ENCODE results near the gene ZNF281. TPM values are rescaled to one million over a fixed set of nuclear protein-coding genes. Genes with fewer than 3 reads are reported as not detected.

Gene ZNF281
- polyA plus RNA-seq, 4 donors: 1.6 to 16.6 (median 3.3) TPM

DNA sequence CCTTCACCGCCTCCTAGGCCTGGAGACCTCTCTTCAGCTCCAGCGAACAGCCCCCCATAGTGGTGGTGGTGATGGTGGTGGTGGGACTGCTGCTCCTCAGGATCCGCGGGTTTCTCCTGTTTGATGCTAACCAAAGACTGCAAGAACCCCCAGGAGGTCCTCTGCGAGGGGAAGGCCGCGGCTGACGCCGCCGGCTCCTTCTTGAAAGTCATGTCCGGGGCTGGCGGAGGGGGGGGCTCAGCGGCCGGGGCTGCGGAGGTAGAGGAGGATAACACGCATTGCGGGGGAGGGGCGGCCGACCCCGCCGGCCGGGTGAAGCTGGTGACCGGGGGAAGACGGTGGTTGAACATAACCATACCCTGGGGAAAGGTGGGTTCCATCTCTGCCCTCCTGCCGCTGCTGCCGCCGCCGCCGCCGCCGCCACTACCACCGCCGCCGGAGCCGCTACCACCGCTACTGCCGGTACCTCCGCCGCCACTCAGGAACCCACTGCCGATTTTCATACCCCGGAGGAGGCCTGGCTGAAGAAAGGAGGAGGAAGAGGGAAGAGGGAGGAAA, 554 bp downstream of the ZNF281 start:
- Histone ChIP-seq H3K4me1 (ENCODE audit: control insufficient read depth in 3 of 3, insufficient read depth in 2 of 3, low read depth in 1 of 3, low read length in 2 of 3) (peaks cover 6 to 25% (median 8%) of the 10 kb centered on the region in 3 donors), H3K9me3 (ENCODE audit: control insufficient read depth in 2 of 2, insufficient read depth in 1 of 2, low read depth in 1 of 2, low read length in 1 of 2) (no peaks in the 10 kb centered on the region), H3K4me3 (ENCODE audit: low read depth in 1 of 3, low read length in 3 of 3) (peak overlapping the region; percentile 87 to 94 (median 89)), H3K36me3 (ENCODE audit: control insufficient read depth in 3 of 3, insufficient read depth in 2 of 3, low read depth in 1 of 3, low read length in 3 of 3) (peaks cover 0 to 7% (median 0%) of the 10 kb centered on the region in 3 donors), H3K27me3 (ENCODE audit: control insufficient read depth in 3 of 3, insufficient read depth in 3 of 3, low read length in 3 of 3) (no peaks in the 10 kb centered on the region), H3K27ac (ENCODE audit: low read depth in 1 of 3, low read length in 2 of 3) (peak overlapping the region; percentile 66 to 90 (median 84))
- 0 to 3% (median 1%) methylated on average over 35 to 41 of the region's 41 CpGs for WGBS, 3 donors
- FAIRE-seq: no peak
- peak in 1 of 2 donors; percentile 55 for DNase-seq

DNA sequence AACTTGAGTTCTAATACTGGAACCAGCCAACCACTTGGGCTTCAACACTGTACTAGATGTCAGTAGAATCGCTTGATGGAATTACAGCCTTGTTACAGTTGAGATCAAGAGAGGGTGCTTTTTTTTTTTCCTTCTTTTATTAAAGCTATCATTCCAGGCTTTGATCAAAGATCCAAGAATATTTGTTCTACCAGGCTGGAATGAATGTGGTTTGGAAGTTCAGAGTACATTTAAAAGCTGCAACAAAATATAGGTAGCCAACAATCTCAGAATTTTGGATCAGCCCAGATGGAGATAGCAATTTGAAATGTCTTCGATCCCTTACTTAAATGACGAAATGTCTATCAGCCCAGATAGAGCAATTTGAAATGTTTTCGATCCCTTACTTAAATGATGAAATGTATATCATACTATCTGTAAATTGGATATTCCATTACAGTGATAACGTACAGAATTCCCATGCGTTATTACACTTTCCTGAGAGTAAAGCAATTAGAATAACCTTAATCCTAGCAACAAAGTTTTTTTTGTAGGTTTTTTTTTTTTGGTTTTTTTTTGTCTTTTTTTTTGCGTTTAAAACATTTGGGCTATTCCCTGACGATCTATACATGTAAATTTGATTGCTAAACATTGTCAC, 3.6 kb downstream of the ZNF281 start:
- no peak for DNase-seq
- 94 to 97% (median 95%) methylated on average over 8 of the region's 8 CpGs for WGBS, 3 donors
- no peak for FAIRE-seq
- Histone ChIP-seq H3K9me3 (ENCODE audit: control insufficient read depth in 2 of 2, insufficient read depth in 1 of 2, low read depth in 1 of 2, low read length in 1 of 2) (no peaks in the 10 kb centered on the region), H3K36me3 (ENCODE audit: control insufficient read depth in 3 of 3, insufficient read depth in 2 of 3, low read depth in 1 of 3, low read length in 3 of 3) (peaks cover 0 to 7% (median 0%) of the 10 kb centered on the region in 3 donors), H3K4me1 (ENCODE audit: control insufficient read depth in 3 of 3, insufficient read depth in 2 of 3, low read depth in 1 of 3, low read length in 2 of 3) (peaks cover 6 to 25% (median 8%) of the 10 kb centered on the region in 3 donors), H3K27ac (ENCODE audit: low read depth in 1 of 3, low read length in 2 of 3) (no peak overlapping the region), H3K4me3 (ENCODE audit: low read depth in 1 of 3, low read length in 3 of 3) (no peak overlapping the region), H3K27me3 (ENCODE audit: control insufficient read depth in 3 of 3, insufficient read depth in 3 of 3, low read length in 3 of 3) (no peaks in the 10 kb centered on the region)

- WGBS, 3 donors: 5 to 41% (median 9%) methylated on average over 2 of the region's 2 CpGs
- peaks cover 6 to 21% (median 8%) of the 10 kb centered on the region in 3 donors for H3K4me1 ChIP-seq (ENCODE audit: control insufficient read depth in 3 of 3, insufficient read depth in 2 of 3, low read depth in 1 of 3, low read length in 2 of 3)
- no peak for FAIRE-seq
Observed at GRCh38 chr1:200405264-200405663, 4.6 kb downstream of the ZNF281 start.

DNA sequence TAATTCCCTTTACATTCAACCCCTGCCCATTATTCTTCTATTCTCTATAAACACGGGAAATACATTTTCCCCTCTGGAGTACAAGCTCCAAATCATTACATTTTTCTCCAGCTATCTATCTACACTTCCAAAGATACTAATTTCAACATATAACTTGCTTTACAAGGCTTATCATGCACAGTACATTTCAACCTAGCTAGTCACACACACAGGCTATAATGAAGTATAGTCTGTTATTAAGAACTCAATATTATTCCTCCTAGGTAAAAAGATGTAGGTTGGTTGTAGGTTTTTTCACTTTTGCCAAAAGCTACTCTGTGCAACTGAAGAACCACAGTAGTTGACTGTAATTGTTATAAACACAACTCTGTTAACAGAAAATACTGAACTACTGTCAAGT, 8.1 kb downstream of the ZNF281 start:
- no peaks in the 10 kb centered on the region for H3K27me3 ChIP-seq (ENCODE audit: control insufficient read depth in 3 of 3, insufficient read depth in 3 of 3, low read length in 3 of 3)
- FAIRE-seq: no peak
- H3K4me1 ChIP-seq (ENCODE audit: control insufficient read depth in 3 of 3, insufficient read depth in 2 of 3, low read depth in 1 of 3, low read length in 2 of 3): peaks cover 0 to 7% (median 0%) of the 10 kb centered on the region in 3 donors
- H3K36me3 ChIP-seq (ENCODE audit: control insufficient read depth in 3 of 3, insufficient read depth in 2 of 3, low read depth in 1 of 3, low read length in 3 of 3): peaks cover 0 to 3% (median 0%) of the 10 kb centered on the region in 3 donors
- H3K27ac ChIP-seq (ENCODE audit: low read depth in 1 of 3, low read length in 2 of 3): no peak overlapping the region
- no peak for DNase-seq
- H3K9me3 ChIP-seq (ENCODE audit: control insufficient read depth in 2 of 2, insufficient read depth in 1 of 2, low read depth in 1 of 2, low read length in 1 of 2): no peaks in the 10 kb centered on the region
- WGBS, 3 donors: 42 to 70% (median 53%) methylated on average over 1 of the region's 1 CpG
- H3K4me3 ChIP-seq (ENCODE audit: low read depth in 1 of 3, low read length in 3 of 3): no peak overlapping the region

More at GRCh38 chr1:200405264-200405663, 4.6 kb downstream of the ZNF281 start:
- no peaks in the 10 kb centered on the region for H3K27me3 ChIP-seq (ENCODE audit: control insufficient read depth in 3 of 3, insufficient read depth in 3 of 3, low read length in 3 of 3)
- H3K4me3 ChIP-seq (ENCODE audit: low read depth in 1 of 3, low read length in 3 of 3): no peak overlapping the region
- H3K27ac ChIP-seq (ENCODE audit: low read depth in 1 of 3, low read length in 2 of 3): no peak overlapping the region
- H3K36me3 ChIP-seq (ENCODE audit: control insufficient read depth in 3 of 3, insufficient read depth in 2 of 3, low read depth in 1 of 3, low read length in 3 of 3): peaks cover 0 to 7% (median 0%) of the 10 kb centered on the region in 3 donors
- DNase-seq: peak in 1 of 2 donors; percentile 21
- H3K9me3 ChIP-seq (ENCODE audit: control insufficient read depth in 2 of 2, insufficient read depth in 1 of 2, low read depth in 1 of 2, low read length in 1 of 2): no peaks in the 10 kb centered on the region

DNA sequence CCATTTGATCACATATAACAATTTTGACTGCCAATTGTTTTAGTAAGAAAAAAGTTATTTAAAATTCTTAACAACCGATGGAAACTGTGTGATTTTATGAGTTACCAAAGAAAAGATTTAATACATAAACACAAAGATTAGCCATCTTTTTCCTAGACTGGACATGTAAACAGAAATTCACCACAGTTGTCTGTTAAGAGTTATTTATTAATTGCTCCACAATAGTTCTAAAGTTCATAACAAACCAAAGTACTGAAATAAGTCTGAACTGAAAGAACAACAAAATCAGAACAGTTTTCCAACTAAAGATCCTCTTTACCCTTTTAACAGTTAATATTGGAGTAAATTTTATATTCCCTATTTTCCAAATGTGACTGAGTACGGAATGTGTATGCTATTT, 8.6 kb downstream of the ZNF281 start:
- H3K9me3 ChIP-seq (ENCODE audit: control insufficient read depth in 2 of 2, insufficient read depth in 1 of 2, low read depth in 1 of 2, low read length in 1 of 2): no peaks in the 10 kb centered on the region
- H3K4me1 ChIP-seq (ENCODE audit: control insufficient read depth in 3 of 3, insufficient read depth in 2 of 3, low read depth in 1 of 3, low read length in 2 of 3): peaks cover 0 to 7% (median 0%) of the 10 kb centered on the region in 3 donors
- no peak overlapping the region for H3K27ac ChIP-seq (ENCODE audit: low read depth in 1 of 3, low read length in 2 of 3)
- no peak for FAIRE-seq
- WGBS, 3 donors: 72 to 88% (median 76%) methylated on average over 2 of the region's 2 CpGs
- peaks cover 0 to 3% (median 0%) of the 10 kb centered on the region in 3 donors for H3K36me3 ChIP-seq (ENCODE audit: control insufficient read depth in 3 of 3, insufficient read depth in 2 of 3, low read depth in 1 of 3, low read length in 3 of 3)
- no peak for DNase-seq
- H3K4me3 ChIP-seq (ENCODE audit: low read depth in 1 of 3, low read length in 3 of 3): no peak overlapping the region
- no peaks in the 10 kb centered on the region for H3K27me3 ChIP-seq (ENCODE audit: control insufficient read depth in 3 of 3, insufficient read depth in 3 of 3, low read length in 3 of 3)

DNA sequence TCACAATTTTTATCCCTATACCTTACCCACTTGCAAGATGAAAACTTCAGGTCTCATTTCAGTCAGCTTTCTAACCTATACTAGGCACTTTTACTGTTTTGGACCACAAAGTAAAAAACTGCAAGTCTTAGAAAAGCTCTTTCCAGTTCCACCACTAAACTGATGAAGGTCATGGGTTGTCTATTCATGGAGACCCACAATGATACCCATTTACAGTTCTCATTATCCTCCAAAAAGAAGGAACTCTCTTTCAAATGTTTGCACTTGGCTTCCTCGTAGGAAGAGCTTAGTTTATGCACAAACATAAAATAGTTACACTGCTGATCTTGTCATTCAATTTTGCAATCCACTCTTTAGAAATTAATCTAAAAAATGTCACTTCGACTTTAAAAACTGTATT, 9.3 kb downstream of the ZNF281 start:
- no peaks in the 10 kb centered on the region for H3K27me3 ChIP-seq (ENCODE audit: control insufficient read depth in 3 of 3, insufficient read depth in 3 of 3, low read length in 3 of 3)
- WGBS, 3 donors: 82 to 91% (median 87%) methylated on average over 2 of the region's 2 CpGs
- FAIRE-seq (no peak), DNase-seq (no peak)
- H3K27ac ChIP-seq (ENCODE audit: low read depth in 1 of 3, low read length in 2 of 3): no peak overlapping the region
- H3K4me3 ChIP-seq (ENCODE audit: low read depth in 1 of 3, low read length in 3 of 3): no peak overlapping the region
- peaks cover 0 to 3% (median 0%) of the 10 kb centered on the region in 3 donors for H3K36me3 ChIP-seq (ENCODE audit: control insufficient read depth in 3 of 3, insufficient read depth in 2 of 3, low read depth in 1 of 3, low read length in 3 of 3)
- peaks cover 0 to 4% (median 0%) of the 10 kb centered on the region in 3 donors for H3K4me1 ChIP-seq (ENCODE audit: control insufficient read depth in 3 of 3, insufficient read depth in 2 of 3, low read depth in 1 of 3, low read length in 2 of 3)
- no peaks in the 10 kb centered on the region for H3K9me3 ChIP-seq (ENCODE audit: control insufficient read depth in 2 of 2, insufficient read depth in 1 of 2, low read depth in 1 of 2, low read length in 1 of 2)

- 99 to 100% (median 100%) methylated on average over 1 of the region's 1 CpG for WGBS, 3 donors
- H3K27ac ChIP-seq (ENCODE audit: low read depth in 1 of 3, low read length in 2 of 3): no peak overlapping the region
- H3K4me3 ChIP-seq (ENCODE audit: low read depth in 1 of 3, low read length in 3 of 3): no peak overlapping the region
- peaks cover 0 to 2% (median 0%) of the 10 kb centered on the region in 3 donors for H3K4me1 ChIP-seq (ENCODE audit: control insufficient read depth in 3 of 3, insufficient read depth in 2 of 3, low read depth in 1 of 3, low read length in 2 of 3)
- peak; percentile 39 for FAIRE-seq
- H3K27me3 ChIP-seq (ENCODE audit: control insufficient read depth in 3 of 3, insufficient read depth in 3 of 3, low read length in 3 of 3): no peaks in the 10 kb centered on the region
- no peaks in the 10 kb centered on the region for H3K9me3 ChIP-seq (ENCODE audit: control insufficient read depth in 2 of 2, insufficient read depth in 1 of 2, low read depth in 1 of 2, low read length in 1 of 2)
- DNase-seq: no peak
- H3K36me3 ChIP-seq (ENCODE audit: control insufficient read depth in 3 of 3, insufficient read depth in 2 of 3, low read depth in 1 of 3, low read length in 3 of 3): peaks cover 0 to 3% (median 0%) of the 10 kb centered on the region in 3 donors
Observed at GRCh38 chr1:200399860-200400259, 10.0 kb downstream of the ZNF281 start.

DNA sequence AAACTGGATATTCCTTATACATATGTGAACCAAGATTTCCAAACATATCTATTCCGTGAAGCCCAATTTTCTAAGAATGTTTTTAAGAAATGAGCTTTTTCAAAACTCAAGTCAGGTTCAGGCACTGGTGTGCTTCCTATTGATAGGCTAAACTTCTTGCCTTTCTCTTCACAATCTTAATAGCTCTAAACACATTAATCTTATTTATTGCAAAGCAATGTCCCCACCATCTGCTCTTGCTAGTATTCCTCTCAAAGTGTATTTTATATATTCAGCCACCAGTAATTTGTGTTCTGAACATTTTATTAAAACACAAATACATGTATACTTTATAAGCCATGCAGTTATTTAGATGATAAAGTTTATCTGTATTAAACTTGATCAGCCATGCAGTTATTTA, 11.5 kb downstream of the ZNF281 start:
- FAIRE-seq: no peak
- 93 to 97% (median 95%) methylated on average over 1 of the region's 1 CpG for WGBS, 3 donors

More for the DNA sequence above, 11.5 kb downstream of the ZNF281 start:
- no peak for DNase-seq
- no peaks in the 10 kb centered on the region for H3K36me3 ChIP-seq (ENCODE audit: control insufficient read depth in 3 of 3, insufficient read depth in 2 of 3, low read depth in 1 of 3, low read length in 3 of 3)
- no peaks in the 10 kb centered on the region for H3K4me1 ChIP-seq (ENCODE audit: control insufficient read depth in 3 of 3, insufficient read depth in 2 of 3, low read depth in 1 of 3, low read length in 2 of 3)
- H3K27me3 ChIP-seq (ENCODE audit: control insufficient read depth in 3 of 3, insufficient read depth in 3 of 3, low read length in 3 of 3): no peaks in the 10 kb centered on the region
- H3K27ac ChIP-seq (ENCODE audit: low read depth in 1 of 3, low read length in 2 of 3): no peak overlapping the region
- no peak overlapping the region for H3K4me3 ChIP-seq (ENCODE audit: low read depth in 1 of 3, low read length in 3 of 3)
- no peaks in the 10 kb centered on the region for H3K9me3 ChIP-seq (ENCODE audit: control insufficient read depth in 2 of 2, insufficient read depth in 1 of 2, low read depth in 1 of 2, low read length in 1 of 2)
